Measurements from ENCODE around the gene PLEKHN1.

PLEKHN1 gene

DNA sequence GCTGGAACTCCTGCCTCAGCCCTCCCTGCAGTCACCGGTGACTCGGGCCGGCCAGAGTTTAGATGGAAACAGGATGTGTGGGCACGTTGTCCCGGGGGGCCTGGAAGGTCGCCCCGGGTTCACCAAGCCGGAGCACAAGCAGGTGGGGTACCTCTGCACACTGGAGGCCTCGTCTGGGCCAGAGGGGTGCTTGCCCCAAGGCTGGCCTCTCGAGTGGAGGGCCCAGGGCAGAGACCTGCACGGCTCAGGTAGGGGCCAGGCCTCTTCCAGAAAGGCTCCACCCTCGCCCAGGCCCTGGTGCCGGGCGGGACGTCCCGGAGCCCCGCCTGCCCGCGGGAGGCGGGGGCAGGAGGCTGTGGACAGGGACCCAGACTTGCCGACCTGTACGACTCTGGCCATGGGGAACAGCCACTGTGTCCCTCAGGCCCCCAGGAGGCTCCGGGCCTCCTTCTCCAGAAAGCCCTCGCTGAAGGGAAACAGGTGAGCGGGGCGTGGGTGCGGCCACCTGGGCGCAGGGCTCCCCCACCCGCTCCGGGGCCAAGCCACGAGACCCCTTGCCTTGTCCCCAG lies at the start of gene PLEKHN1:
TSS of gene PLEKHN1 (plus strand) at position 348 of the 569 bp plus-strand sequence. CDS start at position 398, 50 bp downstream.
- DNase-seq (ENCODE audit: low spot score) = peak; percentile 72
- no peak for FAIRE-seq

DNA sequence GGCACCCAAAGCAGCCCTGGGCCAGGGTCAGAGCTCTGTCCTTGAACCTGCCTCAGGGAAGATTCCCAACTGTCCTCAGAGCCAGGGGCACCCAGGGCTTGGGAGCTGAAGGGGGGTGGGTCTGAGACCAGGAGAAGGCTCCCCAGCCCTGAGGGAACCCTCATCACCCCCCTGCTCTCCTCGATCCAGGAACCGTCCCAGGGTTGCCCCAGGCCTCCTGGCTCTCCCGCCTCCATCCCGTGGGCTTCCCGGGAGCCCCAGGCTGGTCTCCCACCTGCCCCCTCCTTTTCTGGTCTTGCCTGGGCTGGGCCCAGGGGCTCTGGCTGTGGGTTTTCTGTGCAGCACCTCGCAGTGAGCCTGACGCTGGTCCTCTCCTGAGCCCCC lies 49.2 kb upstream of the PLEKHN1 start:
- FAIRE-seq (no peak), DNase-seq (ENCODE audit: low spot score) (no peak)

DNA sequence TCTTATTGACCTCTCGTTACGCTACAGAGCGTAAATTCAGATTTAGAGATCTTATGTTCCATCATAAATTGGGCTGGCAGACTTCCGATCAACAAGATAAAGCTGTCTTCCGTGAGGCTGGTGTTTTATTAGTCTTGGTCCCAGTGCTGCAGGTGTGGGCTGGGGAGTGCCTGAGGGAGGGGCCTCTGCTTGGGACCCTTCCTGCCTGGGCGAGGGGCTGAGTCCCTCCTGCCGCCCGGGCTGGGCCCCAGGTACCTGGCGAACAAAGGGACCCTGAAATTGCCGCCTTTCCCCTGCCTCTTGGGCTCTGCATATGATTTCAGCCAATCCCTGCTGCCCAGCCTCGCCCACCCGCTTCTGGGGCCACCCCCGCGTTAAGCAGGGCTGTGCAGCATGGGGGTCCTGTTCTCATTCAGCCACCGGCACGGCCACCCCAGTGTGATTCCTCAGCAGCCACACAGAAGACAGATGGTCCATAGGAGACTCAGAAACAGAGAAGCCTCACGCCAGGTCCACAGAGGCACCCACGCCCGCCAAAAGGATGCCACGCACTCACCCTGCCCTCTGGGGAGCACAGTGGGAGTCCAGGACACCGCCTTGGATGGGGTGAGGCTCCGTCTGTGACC lies 48.7 kb upstream of the PLEKHN1 start:
- DNase-seq (ENCODE audit: low spot score) (no peak), FAIRE-seq (no peak)

DNA sequence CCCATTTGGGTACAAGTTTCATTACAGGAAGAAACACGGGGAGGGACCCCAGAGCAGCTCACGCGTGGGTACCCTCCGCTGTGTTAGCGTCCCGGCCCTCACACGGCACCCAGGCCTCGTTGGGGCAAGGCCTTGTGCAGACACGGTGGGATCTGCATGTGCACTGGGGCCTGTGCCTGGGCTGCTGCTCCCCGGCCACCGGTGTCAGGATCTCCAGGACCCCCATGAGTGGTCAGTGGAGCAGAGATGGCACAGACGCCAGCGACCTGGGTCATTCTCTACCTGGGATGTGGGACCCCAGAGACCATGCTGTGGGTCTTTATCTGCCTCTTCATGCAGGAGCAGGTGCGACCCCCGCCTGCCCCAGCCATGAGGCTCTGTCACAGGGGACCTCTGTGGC lies 47.9 kb upstream of the PLEKHN1 start:
- DNase-seq (ENCODE audit: low spot score) (no peak), FAIRE-seq (no peak)

DNA sequence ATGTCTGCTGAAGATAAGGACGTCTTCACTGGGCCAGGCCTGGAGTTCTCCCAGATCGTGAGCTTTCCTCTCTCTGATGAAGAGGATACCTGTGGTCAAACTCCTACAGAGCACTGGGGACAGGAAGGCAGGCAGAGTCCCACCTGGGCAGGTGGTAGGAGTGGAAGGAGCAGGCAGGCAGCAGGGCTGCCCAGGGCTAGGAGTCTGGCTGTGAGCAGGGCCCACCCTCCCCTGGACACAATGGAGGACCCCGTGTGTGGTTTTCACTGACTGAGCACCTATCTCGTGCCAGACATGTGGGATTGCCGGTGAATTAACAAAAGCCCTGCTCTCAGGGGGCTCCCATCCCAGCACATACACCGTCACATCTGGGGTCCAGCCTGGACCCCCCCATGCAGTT lies 47.4 kb upstream of the PLEKHN1 start:
- DNase-seq (ENCODE audit: low spot score) (no peak), FAIRE-seq (no peak)

DNA sequence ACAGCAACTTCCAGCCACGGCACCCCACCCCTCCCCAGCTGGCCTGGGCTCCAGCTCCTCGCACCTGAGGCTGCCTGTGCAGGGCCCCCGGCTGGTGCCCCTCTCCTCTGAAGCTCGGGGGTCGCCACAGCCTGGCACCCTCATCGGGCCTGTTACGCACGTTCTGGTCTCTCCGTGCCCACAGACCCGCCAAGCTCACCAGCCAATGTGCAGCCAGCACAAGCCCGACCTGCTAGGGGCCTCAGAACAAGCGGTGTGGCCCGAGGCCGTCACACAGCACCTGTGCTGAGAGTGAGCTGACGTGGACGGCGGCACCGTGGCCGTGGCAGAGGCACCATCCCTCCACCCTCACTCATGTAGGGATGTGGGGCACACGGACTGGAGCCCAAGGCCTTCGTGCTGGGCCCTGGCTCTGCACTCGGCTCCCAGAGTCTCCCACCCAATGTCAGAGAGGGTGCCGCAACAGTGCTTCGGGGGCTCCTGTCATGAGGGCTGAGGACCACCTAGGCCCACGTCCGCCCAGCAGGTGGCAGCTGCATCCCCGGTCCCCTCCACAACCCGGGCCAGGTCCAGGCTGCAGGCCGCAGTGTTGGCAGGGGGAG lies 46.9 kb upstream of the PLEKHN1 start:
- no peak for FAIRE-seq
- no peak for DNase-seq (ENCODE audit: low spot score)

DNA sequence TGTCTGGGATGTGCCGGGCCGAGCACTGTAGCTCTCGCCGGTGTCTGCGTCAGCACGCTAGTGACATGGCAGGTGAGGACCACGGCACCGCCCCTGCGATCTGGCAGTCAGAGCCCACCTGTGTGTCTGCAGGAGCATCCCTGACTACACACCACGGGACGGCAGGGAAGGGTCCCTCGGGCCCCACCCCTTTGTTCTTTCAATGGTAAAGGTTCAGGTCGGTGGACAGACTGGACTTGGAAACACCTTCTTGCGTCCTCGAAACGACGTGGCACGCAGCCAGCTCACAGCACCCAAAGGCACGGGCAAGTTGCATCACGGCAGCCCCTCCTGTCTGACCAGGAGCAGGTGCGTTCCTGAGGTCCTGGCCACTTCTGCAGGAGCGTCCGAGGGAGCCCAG lies 46.3 kb upstream of the PLEKHN1 start:
- no peak for FAIRE-seq
- DNase-seq (ENCODE audit: low spot score) = no peak

DNA sequence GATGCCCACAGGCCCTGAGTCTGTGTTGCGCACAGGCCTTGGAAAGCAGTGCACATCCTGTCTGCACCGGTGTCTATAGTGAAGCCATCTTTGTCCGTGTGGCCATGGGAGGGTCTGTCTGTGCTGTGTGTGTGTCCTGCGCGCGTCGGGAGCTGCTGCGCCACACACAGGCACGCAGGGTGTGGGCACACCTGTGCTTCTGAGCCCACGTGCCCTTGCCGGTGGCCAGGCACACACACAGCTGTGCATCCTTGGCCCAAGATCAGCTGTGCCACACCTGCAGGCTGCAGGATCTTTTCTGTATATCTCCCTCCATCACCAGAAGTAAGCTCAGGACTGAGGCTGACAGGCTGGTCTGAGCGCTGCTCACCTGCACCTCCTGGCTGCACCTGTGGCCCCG lies 45.8 kb upstream of the PLEKHN1 start:
- FAIRE-seq (no peak), DNase-seq (ENCODE audit: low spot score) (no peak)

DNA sequence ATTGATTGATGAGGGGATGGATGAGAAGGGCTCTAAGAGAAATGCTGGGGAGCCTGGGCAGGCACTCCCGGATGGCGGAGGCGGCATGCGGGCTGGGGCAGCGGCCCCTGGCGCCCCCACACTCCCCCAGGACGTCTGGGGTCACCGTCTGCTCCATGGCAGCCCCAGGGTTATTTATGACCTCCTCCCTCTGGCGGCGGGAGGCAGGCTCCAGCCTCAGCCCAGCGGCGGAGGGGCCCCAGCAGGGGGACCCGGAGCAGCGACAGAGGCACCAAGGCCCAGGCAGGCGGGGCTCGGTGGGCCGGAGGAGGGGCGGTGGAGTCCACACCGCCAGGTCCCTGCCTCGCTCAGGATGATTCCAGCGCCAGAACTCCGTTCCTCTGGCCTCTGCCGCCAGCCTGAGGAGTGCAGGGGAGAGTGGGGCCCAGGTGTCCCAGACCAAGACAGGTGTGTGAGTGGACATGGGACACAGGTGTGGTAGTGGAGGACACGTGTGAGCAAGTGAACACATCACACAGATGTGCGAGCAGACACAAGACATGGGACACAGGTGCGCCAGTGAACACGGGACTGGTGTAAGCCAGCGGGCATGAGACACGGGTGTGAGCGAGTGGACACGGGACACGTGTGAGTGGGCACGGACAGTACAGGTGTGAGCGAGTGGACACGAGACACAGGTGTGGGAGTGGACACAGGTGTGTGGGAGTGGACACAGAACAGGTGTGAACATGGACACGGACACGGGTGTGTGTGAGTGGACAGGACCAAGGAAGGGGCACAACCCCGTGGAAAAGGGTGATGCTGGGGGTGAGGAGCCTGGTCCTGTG lies 45.1 kb upstream of the PLEKHN1 start:
- FAIRE-seq = peak; percentile 50
- peak; percentile 82 for DNase-seq (ENCODE audit: low spot score)

DNA sequence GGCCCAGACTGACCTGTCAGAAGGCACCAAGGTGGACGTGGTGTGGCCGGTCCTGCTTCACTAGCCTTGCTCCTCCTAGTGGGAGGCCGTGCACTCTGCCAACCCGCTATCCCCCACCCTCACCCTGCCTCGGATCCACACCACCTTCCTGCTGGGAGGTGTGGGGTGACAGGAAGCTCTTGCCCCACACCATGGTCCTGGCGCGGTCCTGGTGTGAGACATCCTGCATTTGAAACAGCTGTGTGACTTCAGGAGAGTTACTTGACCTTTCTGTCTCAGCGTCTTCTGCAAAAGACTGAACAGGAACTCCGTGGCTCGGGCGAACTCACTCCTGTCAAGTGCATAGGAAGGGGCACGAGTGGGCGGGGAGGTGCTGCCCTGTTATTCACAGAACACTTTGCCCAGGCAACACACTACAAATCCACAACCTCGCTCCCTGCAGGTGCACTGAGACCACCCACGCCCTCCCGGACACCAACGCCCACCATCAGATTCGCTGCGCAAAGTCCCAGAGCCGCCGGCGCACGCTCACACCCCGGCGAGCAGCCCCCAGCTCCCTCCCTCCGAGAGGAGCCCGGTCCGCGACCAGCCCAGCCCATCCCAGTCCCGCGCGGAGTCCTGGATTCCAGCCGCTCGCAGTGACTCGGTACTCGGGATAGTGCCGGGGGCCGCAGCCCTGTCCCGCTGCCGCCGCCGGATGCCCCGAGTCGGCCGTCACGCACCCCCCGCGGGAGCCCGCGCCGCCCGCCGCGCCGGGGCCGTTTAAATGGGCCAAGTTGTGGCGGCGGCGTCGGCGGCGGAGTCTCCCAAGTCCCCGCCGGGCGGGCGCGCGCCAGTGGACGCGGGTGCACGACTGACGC lies 42.9 kb upstream of the PLEKHN1 start, which contains the start of gene SAMD11:
TSS of gene SAMD11 (plus strand) at position 793 of the 860 bp plus-strand sequence. CDS start 509 bp downstream, outside the sequence.
- DNase-seq (ENCODE audit: low spot score) (peak; percentile 69), FAIRE-seq (no peak)

DNA sequence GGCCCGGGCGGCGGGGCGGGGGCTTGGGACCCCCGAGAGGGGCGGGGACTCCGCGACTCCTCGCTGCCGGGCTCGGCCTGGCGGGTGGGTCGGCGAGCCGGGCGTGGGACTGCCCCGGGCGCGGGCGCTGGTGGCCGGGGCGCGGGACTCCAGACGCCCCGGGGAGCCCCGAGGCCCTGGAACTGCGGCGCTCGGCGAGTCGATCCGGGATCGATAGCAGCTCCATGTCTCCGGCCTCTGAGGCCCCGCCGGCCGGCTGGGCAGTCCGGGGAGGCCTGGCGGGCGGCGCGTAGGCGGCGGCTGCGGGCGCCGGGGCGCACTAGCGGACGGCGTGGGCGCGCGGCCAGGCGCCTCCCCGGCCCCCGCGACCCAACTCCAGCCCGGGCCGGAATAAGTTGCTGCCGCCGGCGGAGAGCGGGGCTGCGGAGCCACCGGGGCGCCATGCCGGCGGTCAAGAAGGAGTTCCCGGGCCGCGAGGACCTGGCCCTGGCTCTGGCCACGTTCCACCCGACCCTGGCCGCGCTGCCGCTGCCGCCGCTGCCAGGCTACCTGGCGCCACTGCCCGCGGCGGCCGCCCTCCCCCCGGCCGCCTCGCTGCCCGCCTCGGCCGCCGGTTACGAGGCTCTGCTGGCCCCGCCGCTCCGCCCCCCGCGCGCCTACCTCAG lies 42.2 kb upstream of the PLEKHN1 start:
- DNase-seq (ENCODE audit: low spot score) (no peak), FAIRE-seq (no peak)

DNA sequence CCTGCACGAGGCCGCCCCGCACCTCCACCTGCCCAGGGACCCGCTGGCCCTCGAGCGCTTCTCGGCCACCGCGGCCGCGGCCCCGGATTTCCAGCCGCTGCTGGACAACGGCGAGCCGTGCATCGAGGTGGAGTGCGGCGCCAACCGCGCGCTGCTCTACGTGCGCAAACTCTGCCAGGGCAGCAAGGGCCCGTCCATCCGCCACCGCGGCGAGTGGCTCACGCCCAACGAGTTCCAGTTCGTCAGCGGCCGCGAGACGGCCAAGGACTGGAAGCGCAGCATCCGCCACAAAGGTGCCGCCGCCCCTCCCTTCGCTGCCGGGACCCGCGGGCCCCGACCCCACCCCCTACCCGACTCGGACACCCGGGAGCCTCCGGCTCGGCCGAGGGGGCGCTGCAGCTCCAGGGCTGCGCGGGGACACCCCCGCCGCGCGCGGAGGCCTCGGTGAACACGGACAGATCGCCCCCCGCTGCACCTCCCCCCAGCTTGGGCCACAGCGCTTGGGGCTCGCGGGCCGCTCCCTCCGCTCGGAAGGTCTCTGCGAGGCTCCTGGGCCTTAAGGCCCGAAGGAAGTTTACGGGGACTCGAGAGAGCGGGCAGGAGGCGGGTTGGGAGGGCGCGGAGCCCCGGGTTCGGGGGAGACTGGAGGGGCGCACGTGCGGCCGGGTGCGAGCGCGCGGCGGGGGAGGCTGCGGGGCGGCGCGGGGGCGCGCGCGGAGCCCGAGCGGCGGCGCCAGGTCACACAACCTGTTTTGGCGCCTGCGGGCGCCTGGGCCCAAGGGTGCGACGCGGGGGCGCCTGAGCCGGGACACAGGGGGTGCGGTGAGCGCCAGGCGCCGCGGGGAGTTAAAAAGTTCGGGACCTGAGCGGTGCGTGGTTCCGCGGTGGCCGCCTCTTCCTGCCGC lies 41.4 kb upstream of the PLEKHN1 start:
- DNase-seq (ENCODE audit: low spot score) = peak; percentile 31

GRCh38 chr1:925561-926421 lies 40.5 kb upstream of the PLEKHN1 start:
- FAIRE-seq = no peak
- peak; percentile 73 for DNase-seq (ENCODE audit: low spot score)

More for the DNA sequence above, 41.4 kb upstream of the PLEKHN1 start:
- no peak for FAIRE-seq

DNA sequence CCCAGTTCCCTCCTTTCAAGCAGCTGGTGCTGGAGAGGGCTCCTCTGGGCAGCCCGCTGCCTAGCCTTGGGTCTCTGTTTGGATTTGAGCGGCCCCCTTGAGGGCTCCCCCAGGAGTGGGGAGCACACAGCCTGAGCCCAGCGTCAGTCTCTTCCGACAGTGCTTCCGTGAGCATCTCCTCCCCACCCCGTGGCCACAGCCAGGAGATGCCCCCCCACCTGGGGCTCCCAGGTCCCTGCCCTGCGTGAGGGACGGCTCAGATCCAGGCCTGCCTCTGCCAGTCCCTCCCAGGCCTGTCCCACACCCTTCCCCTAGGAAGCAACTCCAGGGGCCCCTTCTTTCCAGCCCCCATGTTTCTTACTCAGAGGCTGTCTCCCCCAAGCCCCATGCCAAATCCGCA lies 39.0 kb upstream of the PLEKHN1 start:
- DNase-seq (ENCODE audit: low spot score) (no peak), FAIRE-seq (no peak)

GRCh38 chr1:927748-928147 lies 38.5 kb upstream of the PLEKHN1 start:
- FAIRE-seq (no peak), DNase-seq (ENCODE audit: low spot score) (no peak)

- FAIRE-seq = no peak
Measured at GRCh38 chr1:928825-929661, 37.2 kb upstream of the PLEKHN1 start.

More at GRCh38 chr1:928825-929661, 37.2 kb upstream of the PLEKHN1 start:
- no peak for DNase-seq (ENCODE audit: low spot score)
